NT2/D1 (cell line): ENCODE measurements around the gene POMC.

Source experiments
- SUZ12 ChIP-seq: IDR thresholded peaks from 2 replicates; pipeline ENCODE4 v1.6.1; 2011; ENCODE audit not compliant: insufficient read length, insufficient read depth; ENCODE audit errors: extremely low read depth
- YY1 ChIP-seq: IDR thresholded peaks from 2 replicates; pipeline ENCODE4 v1.6.1; 2011; ENCODE audit not compliant: insufficient read length, insufficient read depth
- ZNF274 ChIP-seq: IDR thresholded peaks from 2 replicates; pipeline ENCODE4 v1.6.1; 2011; ENCODE audit warnings: mild to moderate bottlenecking, low read depth, low read length

GRCh38 chr2:25131253-25131566, 37.2 kb downstream of the POMC start:
- TF ChIP-seq YY1, result no peak
- no peak for TF ChIP-seq ZNF274
- no peak for TF ChIP-seq SUZ12
